ENCODE results near the gene KRTAP10-10.
"Not testable (repeated sequence)": the region's sequence is repeated elsewhere in the genome, so short reads cannot be mapped to it uniquely, and the experiment has no call there.

KRTAP10-10 gene

DNA sequence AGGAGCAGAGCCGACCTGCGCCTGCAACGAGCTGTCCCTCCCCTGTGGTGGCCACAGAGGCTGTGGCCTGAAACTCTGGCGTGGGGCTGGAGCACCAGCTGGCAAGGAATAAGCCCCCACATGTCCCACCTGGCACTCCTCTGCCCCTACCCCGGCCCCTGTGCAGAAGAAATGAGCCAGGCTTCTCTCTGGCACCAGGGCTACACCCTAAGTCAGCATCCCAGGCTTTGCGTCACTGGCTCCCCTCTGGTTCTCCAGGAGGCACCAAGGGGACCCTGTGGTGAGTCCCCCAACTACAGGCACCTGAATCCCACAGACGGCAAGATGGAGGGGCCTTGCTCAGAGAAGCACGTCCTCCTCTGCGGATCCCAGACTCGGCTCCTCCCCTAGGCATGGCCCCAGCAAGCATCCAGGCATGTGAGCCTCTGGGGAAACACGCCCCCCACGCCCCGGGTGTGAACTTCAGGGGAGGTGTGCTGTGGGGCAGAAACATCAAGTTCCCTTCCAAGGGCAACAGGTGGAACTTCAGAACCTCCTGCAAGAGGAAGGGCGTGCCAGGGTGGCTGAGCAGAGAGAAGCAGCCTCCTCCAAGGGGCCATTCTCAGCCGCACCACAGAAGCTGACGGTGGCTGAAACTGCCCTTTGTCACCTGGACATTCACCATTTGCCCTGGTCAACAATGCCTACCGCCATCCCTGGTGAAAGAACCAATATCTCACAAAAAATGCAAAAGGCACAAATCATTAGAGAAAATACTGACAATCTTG, 33.9 kb upstream of the KRTAP10-10 start:
- DNase-seq, result no peak

GRCh38 chr21:44603911-44604310, 33.2 kb upstream of the KRTAP10-10 start:
- DNase-seq, result no peak

DNA sequence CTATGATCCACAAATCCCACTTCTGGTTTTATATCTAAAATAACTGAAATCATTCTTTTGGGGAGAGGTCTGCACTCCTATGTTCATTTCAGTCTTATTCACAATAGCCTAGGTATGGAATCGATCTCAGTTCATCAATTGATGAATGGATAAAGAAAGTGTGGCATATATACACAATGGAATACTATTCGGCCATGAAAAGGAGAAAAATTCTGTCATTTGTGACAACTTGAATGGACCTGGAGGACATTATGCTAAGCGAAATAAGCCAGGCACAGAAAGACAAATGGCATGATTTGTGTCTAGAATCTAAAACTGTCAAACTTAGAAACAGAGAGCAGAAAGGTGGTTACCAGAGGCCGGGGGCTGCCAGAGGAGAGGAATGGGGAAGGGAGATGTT, 30.7 kb upstream of the KRTAP10-10 start:
- DNase-seq, result no peak

- DNase-seq, result no peak
Measured at GRCh38 chr21:44609193-44609592, 28.0 kb upstream of the KRTAP10-10 start.

DNA sequence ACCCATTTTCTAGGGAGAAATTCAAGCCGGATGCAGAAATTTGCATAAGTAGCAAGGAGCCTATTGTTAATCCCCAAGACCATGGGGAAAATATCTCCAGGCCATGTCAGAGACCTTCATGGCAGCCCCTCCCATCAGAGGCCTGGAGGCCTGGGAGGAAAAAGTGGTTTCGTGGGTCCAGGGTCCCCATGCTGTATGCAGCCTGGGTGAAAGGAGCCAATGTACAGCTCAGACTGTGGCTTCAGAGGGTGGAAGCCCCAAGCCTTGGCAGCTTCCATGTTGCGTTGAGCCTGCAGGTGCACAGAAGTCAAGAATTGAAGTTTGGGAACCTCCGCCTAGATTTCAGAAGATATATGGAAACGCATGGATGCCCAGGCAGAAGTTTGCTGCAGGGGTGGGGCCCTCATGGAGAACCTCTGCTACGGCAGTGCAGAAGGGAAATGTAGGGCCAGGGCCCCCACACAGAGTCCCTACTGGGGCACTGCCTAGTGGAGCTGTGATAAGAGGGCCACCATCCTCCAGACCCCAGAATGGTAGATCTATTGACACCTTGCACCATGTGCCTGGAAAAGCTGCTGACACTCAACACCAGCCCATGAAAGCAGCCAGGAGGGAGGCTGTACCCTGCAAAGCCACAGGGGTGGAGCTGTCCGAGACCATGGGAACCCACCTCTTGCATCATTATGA, 26.9 kb upstream of the KRTAP10-10 start:
- not testable (repeated sequence) for DNase-seq

GRCh38 chr21:44611551-44611950, 25.6 kb upstream of the KRTAP10-10 start:
- no peak for DNase-seq

DNA sequence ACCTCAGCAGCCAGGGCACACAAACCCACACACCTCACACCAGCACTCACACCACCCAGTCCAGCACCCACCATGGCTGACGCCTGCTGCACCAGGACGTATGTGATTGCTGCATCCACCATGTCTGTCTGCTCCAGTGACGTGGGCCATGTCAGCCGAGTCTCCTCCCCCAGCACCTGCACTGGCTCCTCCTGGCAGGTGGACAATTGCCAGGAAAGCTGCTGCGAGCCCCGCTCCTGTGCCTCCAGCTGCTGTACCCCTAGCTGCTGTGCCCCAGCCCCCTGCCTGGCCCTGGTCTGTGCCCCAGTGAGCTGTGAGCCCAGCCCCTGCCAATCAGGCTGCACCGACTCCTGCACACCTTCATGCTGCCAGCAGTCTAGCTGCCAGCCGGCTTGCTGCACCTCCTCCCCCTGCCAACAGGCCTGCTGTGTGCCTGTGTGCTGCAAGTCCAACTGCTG, 25.1 kb upstream of the KRTAP10-10 start, which contains the start of gene KRTAP10-8:
Gene KRTAP10-8, plus strand, starts transcription at position 51 of the 458 bp plus-strand sequence. Its CDS starts 22 bp downstream, at position 73.
- no peak for DNase-seq

DNA sequence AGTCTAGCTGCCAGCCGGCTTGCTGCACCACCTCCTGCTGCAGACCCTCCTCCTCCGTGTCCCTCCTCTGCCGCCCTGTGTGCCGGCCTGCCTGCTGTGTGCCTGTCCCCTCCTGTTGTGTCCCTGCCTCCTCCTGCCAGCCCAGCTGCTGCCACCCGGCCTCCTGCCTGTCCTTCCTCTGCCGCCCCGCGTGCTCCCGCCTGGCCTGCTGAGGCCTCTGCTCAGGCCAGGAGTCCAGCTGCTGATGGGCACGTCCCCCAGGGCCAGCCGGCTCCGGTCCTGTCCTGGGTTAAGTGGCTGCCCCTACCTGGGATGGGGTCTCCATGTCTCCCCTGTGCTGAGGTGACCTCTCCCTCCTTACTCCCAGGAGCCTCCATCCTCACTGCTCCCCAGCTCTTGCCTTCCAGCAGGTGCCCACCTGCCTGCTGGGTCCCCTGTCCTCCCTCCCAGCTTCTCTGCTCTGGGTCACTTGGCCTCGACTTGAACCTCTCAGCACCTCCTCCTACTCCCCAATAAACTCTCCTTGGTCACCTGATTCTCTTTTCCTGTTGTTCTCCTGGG, 24.4 kb upstream of the KRTAP10-10 start:
- no peak for DNase-seq

DNA sequence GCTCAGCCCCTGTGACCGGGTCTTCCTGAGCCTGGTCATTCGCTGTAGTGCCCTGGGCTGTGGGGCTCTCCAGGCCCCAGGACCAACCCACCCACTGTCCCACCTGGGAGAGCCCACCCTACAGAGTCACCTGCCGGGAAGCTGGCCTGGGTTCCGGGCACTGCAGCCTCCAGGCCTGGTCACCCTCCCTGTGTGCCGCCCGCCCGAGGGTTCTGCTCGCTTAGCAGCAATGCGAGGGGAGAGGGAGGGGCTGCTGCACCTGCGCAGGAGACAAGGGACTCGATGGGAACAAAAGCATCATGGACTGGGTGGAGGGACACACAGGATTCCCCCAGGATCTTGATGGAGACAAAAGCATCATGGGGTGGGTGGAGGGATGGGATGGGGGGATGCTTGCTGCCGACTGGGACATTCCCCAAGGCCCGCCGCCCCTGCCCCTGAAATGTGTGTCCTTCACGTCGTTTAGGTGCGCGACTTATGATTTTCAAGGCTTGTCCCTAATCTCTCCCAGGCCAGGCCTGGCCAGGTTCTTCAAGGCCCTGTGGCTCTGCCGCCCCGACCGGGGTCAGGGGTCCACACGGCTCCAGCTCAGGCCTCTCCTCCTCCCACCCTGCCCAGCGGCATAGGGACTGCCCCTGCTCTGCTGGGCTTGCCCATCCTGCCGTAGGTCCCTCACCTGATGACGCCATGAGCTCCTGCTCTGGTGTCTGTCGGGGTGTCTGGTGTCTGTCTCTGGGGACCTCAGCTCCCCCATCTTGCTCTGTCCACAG, 23.6 kb upstream of the KRTAP10-10 start:
- DNase-seq, result no peak

- DNase-seq, result no peak
Measured at GRCh38 chr21:44614161-44614631, 23.0 kb upstream of the KRTAP10-10 start.

GRCh38 chr21:44614961-44615391, 22.2 kb upstream of the KRTAP10-10 start:
- no peak for DNase-seq

DNA sequence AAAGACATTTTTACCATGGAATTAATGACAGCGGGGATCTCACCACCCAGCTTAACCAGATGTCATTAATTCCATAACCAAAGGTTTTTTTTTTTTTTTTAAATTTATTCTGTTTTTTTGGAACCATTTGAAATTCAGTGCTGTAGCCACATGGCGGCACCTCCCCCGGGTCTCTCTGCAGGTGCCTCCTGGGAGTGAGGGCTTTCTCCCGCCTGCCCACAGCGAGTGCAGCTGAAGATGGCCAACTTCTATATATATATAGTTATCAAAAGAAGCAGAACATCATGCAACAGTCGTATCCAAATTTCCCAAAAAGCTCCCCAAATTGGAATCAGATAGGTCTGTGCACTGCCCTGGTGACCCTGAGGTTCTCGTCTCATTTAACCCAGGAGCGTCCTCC, 21.7 kb upstream of the KRTAP10-10 start:
- no peak for DNase-seq

DNA sequence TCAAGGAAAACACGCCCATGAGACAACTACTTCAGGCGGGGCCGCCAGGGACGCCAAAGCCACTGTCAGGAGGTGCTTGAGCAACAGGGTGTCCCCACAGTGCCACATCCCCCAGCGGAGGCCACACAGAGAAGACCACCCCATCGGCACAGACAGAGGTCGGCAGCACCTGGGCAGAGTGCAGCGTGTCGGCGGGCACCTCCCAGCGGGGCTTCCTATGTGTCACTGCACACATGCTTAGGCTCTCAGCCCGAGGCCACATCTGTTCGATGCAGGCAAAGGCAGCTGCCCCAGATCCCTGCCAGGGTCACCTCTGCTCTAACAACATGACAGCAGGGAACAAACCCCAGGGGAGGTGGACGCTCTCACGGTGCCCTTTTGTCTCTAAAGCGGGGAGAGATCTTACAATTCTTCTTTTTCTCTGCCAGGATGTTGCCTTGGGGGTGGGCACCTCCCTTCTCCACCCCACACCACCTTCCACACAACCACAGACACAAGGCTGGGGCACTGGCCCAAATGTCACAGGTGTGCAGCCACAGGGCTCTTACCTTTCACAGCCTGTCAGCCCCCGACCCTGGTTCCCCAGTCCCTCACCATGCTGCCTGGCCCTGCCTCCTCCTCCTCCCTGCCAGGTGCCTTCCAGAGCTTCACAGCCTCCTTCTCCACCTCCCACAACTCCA, 21.1 kb upstream of the KRTAP10-10 start:
- DNase-seq, result no peak

DNA sequence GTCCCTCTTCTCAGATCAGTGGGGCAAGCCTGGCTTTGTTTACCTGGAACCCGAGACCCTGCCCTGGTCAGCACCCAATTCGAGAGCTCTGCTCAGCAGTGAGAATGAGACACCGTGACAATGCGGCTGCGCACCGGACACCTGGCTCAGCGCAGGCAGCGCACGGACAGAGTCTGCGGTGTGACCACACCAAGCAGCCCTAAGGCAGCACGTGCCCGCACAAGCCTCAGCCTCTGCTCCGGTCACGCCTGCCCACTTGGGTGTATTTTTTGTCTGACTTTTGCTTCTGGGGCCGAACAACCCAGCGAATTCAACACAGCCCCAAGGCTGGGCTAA, 20.6 kb upstream of the KRTAP10-10 start:
- no peak for DNase-seq

DNA sequence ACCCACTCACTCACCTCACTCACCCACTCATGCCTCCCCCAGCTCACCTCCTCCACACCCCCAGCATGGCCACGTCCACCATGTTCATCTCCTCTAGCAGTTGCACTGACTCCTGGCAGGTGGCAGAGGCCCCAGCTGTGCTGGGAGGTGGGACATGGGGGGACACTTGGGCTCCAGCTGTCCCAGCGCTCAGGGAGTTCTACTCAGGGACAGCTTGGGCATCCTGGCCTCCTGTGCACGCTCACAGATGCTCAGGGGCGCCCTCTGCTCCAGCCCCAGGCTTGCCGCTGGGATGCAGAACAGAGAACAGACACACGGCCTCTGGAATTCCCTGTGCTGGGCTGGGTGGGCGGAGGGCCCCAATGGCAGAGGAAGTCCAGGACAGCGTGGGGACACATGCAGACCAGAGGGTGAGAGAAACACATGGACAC, 20.1 kb upstream of the KRTAP10-10 start:
- no peak for DNase-seq

GRCh38 chr21:44618504-44618903, 18.7 kb upstream of the KRTAP10-10 start:
- DNase-seq, result peak; percentile 19

GRCh38 chr21:44618909-44619308, 18.2 kb upstream of the KRTAP10-10 start:
- peak; percentile 53 for DNase-seq

DNA sequence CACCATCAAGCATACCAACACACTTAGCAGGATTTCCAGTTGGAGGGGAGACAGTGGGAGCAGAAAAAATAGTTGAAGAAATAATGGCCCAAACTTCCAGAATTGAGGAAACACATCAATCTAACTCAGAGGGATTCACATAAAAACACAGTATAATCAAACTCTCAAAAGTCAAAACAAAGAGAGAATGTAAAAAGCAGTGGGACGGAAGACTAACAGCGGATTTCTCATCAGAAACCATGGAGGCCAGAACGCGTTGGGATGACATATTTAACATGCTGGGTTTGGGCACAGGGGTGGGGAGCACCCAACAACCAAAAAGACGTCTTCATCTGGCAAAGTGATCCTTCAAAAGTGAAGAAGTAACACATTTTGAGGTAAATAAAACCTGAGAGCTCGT, 17.3 kb upstream of the KRTAP10-10 start:
- no peak for DNase-seq

DNA sequence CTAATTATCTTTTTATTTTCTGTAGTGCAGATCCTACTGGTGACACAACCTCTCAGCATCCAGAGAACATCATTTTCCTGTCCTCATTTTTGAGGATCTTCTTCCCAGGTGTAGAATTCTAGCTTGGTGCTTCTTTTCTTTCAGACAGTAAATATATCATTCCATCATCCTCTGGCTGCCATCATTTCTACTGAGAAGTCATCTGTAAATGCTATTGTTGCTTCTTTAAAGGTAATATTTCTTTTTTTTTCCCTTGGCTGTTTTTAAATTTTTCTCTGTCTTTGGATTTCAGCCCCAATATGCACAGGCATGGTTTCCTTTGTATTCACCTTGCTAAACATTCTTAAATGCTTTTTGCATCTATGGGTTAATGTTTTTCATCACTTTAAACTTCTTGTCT, 13.6 kb upstream of the KRTAP10-10 start:
- no peak for DNase-seq

DNA sequence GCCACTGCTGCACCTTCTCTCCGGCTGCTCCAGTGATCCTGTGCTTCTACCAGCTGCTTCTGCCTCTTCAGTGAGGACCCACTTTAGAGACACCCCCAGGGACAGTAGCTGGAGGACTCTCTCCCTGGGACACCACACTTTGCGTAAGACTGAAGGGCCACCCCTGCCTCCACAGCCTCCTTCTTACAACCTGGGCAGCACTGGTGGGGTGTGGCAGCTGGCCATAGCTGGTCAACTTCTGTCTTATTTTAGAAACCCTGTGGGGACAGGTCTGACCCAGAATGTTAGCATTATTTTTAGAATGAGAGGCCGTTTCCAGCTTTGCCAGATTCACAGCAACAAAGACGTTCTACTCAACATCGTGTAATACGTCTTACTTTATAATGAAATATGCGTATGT, 11.4 kb upstream of the KRTAP10-10 start:
- no peak for DNase-seq

DNA sequence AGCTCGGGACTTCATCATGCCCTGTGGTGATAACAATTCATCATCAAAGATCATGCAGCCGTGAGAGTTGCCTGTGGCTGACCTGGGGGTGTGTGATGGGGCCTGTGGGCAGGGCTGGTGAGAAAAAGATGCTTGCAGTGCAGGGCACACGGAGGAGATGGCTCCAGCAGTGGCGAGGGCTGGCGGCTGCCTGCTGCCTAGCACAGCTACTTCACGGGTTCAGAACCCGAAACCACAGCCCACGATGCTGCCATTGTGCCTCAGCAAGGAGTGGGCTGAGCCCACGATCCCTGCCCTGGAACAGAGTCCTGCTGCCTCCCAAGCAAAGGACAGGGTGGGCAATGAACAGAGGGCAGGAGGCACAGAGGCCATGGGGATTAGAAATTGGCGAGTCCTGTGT, 10.9 kb upstream of the KRTAP10-10 start:
- no peak for DNase-seq

GRCh38 chr21:44626673-44627143, 10.4 kb upstream of the KRTAP10-10 start, which contains the start of gene KRTAP10-9:
Gene KRTAP10-9, plus strand, starts transcription at chr21:44627093. Its CDS starts 79 bp downstream, at chr21:44627172.
- no peak for DNase-seq
